OCI-LY1 (cell line): ENCODE results near the gene FARSA.

ENCODE experiments used
- H2AFZ ChIP-seq: fragments of 200-600 bp; sonication (generic), shearing (Covaris generic); 2 replicates; pipeline ENCODE4 v1.6.0; 2014; ENCODE audit warnings: antibody characterized with exemption, mild to moderate bottlenecking, low read length
- H3F3A ChIP-seq: fragments of 200-600 bp; sonication (generic), shearing (Covaris generic); 2 replicates; pipeline ENCODE4 v1.6.0; 2014; ENCODE audit warnings: mild to moderate bottlenecking, antibody characterized with exemption, low read length, moderate library complexity; ENCODE audit not compliant: insufficient read depth
- H3K27ac ChIP-seq: fragments of 200-600 bp; sonication (generic); 2 replicates; pipeline ENCODE4 v1.5.1; 2014; ENCODE audit warnings: low read length, mixed run types, mild to moderate bottlenecking, low read depth; ENCODE audit not compliant: poor library complexity, severe bottlenecking
- H3K27me3 ChIP-seq: fragments of 200-600 bp; sonication (generic); 2 replicates; pipeline ENCODE4 v1.6.0; 2014; ENCODE audit warnings: antibody characterized with exemption, mild to moderate bottlenecking, low read length, moderate library complexity; ENCODE audit not compliant: insufficient read depth
- H3K36me3 ChIP-seq: fragments of 200-600 bp; sonication (generic); 2 replicates; pipeline ENCODE4 v1.6.1; 2014; ENCODE audit warnings: mild to moderate bottlenecking, antibody characterized with exemption, low read length, moderate library complexity, mixed read lengths; ENCODE audit not compliant: insufficient read depth
- H3K4me1 ChIP-seq: fragments of 200-600 bp; sonication (generic); 2 replicates; pipeline ENCODE4 v1.5.1; 2014; ENCODE audit warnings: mild to moderate bottlenecking, low read length, moderate library complexity; ENCODE audit not compliant: insufficient read depth, severe bottlenecking
- H3K4me2 ChIP-seq: fragments of 200-600 bp; sonication (generic), shearing (Covaris generic); 2 replicates; pipeline ENCODE4 v1.6.1; 2014; ENCODE audit warnings: low read length
- H3K4me3 ChIP-seq: fragments of 200-600 bp; sonication (generic); 2 replicates; pipeline ENCODE4 v1.5.1; 2014; ENCODE audit warnings: low read length, low read depth, mild to moderate bottlenecking, mixed read lengths; ENCODE audit not compliant: poor library complexity, severe bottlenecking
- H3K79me2 ChIP-seq: fragments of 200-600 bp; shearing (Covaris generic); 2 replicates; pipeline ENCODE4 v1.6.1; 2016; ENCODE audit warnings: mixed run types, low read length, mixed read lengths; ENCODE audit not compliant: insufficient read depth
- H3K9ac ChIP-seq: fragments of 200-600 bp; sonication (generic), shearing (Covaris generic); 2 replicates; pipeline ENCODE4 v1.6.1; 2014; ENCODE audit warnings: mild to moderate bottlenecking, low read length, mixed read lengths
- H3K9me2 ChIP-seq: fragments of 200-600 bp; sonication (generic), shearing (Covaris generic); 2 replicates; pipeline ENCODE4 v1.6.1; 2014; ENCODE audit warnings: low read depth, mild to moderate bottlenecking, low read length, mixed read lengths
- H3K9me3 ChIP-seq: fragments of 200-600 bp; shearing (Covaris generic); 2 replicates; pipeline ENCODE4 v1.6.1; 2014; ENCODE audit warnings: low read length, mixed read lengths
- H4K20me1 ChIP-seq: fragments of 200-600 bp; sonication (generic), shearing (Covaris generic); 2 replicates; pipeline ENCODE4 v1.6.0; 2016; ENCODE audit warnings: mild to moderate bottlenecking, low read length; ENCODE audit not compliant: insufficient read depth
- CTCF ChIP-seq: fragments of 200-600 bp; sonication (generic), shearing (Covaris generic); IDR thresholded peaks from 2 replicates; pipeline ENCODE4 v1.5.1; 2017; ENCODE audit warnings: mild to moderate bottlenecking, antibody characterized with exemption, low read length, moderate library complexity, mixed read lengths
- EZH2 ChIP-seq: fragments of 200-600 bp; sonication (generic), shearing (Covaris generic); IDR thresholded peaks from 2 replicates; pipeline ENCODE4 v1.8.0; 2017; ENCODE audit warnings: borderline replicate concordance, mixed run types, mild to moderate bottlenecking, antibody characterized with exemption, low read length, moderate library complexity, mixed read lengths

Gene FARSA

GRCh38 chr19:12948612-12949362 is 15.3 kb upstream of the FARSA start:
- no peak overlapping the region for H3K9ac ChIP-seq
- peaks cover 18% of the 10 kb centered on the region for H3K79me2 ChIP-seq
- H3K4me2 ChIP-seq: no peak overlapping the region
- no peaks in the 10 kb centered on the region for H3K27me3 ChIP-seq
- no peak overlapping the region for H3K27ac ChIP-seq
- H4K20me1 ChIP-seq: no peaks in the 10 kb centered on the region
- H3K36me3 ChIP-seq: peaks cover 85% of the 10 kb centered on the region
- no peak overlapping the region for H3K4me3 ChIP-seq
- no peaks in the 10 kb centered on the region for H3K9me2 ChIP-seq
- H2AFZ ChIP-seq: no peak overlapping the region
- TF ChIP-seq EZH2: no peak
- TF ChIP-seq CTCF: no peak
- peaks cover 32% of the 10 kb centered on the region for H3K4me1 ChIP-seq
- H3K9me3 ChIP-seq: no peaks in the 10 kb centered on the region
- peaks cover 8% of the 10 kb centered on the region for H3F3A ChIP-seq

- Histone ChIP-seq H3K4me1 (peaks cover 37% of the 10 kb centered on the region), H3K36me3 (peaks cover 86% of the 10 kb centered on the region), H4K20me1 (no peaks in the 10 kb centered on the region), H3K4me2 (peak overlapping the region; percentile 90), H3K9me3 (no peaks in the 10 kb centered on the region), H3K27ac (no peak overlapping the region), H3K9me2 (no peaks in the 10 kb centered on the region), H3K4me3 (peak overlapping the region; percentile 97), H3K9ac (peak overlapping the region; percentile 99), H3K27me3 (no peaks in the 10 kb centered on the region), H3K79me2 (peaks cover 18% of the 10 kb centered on the region), H3F3A (peaks cover 8% of the 10 kb centered on the region), H2AFZ (no peak overlapping the region)
- TF ChIP-seq CTCF: no peak
- TF ChIP-seq EZH2: no peak
Observed at GRCh38 chr19:12947702-12948611, 14.4 kb upstream of the FARSA start.

GRCh38 chr19:12946731-12947496 is 13.4 kb upstream of the FARSA start:
- Histone ChIP-seq H3K27ac (peak overlapping the region; percentile 65), H3K4me3 (peak overlapping the region; percentile 97), H3K79me2 (peaks cover 18% of the 10 kb centered on the region), H3K4me1 (peaks cover 41% of the 10 kb centered on the region), H3K9me3 (no peaks in the 10 kb centered on the region), H3K9ac (peak overlapping the region; percentile 99), H3K4me2 (peak overlapping the region; percentile 90), H2AFZ (no peak overlapping the region), H3K9me2 (no peaks in the 10 kb centered on the region), H3K27me3 (no peaks in the 10 kb centered on the region), H3F3A (peaks cover 8% of the 10 kb centered on the region), H4K20me1 (no peaks in the 10 kb centered on the region), H3K36me3 (peaks cover 87% of the 10 kb centered on the region)
- no peak for TF ChIP-seq EZH2
- no peak for TF ChIP-seq CTCF
